Measurements from ENCODE around the gene GDI1.
"Not testable (repeated sequence)": the region's sequence is repeated elsewhere in the genome, so short reads cannot be mapped to it uniquely, and the experiment has no call there.

GDI1 gene

GRCh38 chrX:154398668-154399526 lies 38.1 kb upstream of the GDI1 start:
- peaks cover 33% of the 10 kb centered on the region for H3K36me3 Mint-ChIP-seq (ENCODE audit: low read depth)
- peaks cover 17% of the 10 kb centered on the region for H3K9me3 Mint-ChIP-seq
- peak overlapping the region; percentile 98 to 99 (median 99) for H3K4me3 Mint-ChIP-seq
- TF ChIP-seq CTCF (IDR thresholded peaks at IDR 0.05; ENCODE audit: unreplicated experiment in 3 of 3): peak; percentile 67 to 72 (median 72)
- peaks cover 5% of the 10 kb centered on the region for H3K27me3 Mint-ChIP-seq (ENCODE audit: low read depth)
- H3K27ac Mint-ChIP-seq: peak overlapping the region; percentile 99 to 100 (median 100)
- H3K4me1 Mint-ChIP-seq: peaks cover 11% of the 10 kb centered on the region

GRCh38 chrX:154399527-154400368 lies 37.2 kb upstream of the GDI1 start:
- TF ChIP-seq CTCF (IDR thresholded peaks at IDR 0.05; ENCODE audit: unreplicated experiment in 3 of 3): no peak
- peaks cover 5% of the 10 kb centered on the region for H3K27me3 Mint-ChIP-seq (ENCODE audit: low read depth)

GRCh38 chrX:154400369-154400817 lies 36.6 kb upstream of the GDI1 start:
- peaks cover 17% of the 10 kb centered on the region for H3K9me3 Mint-ChIP-seq
- H3K4me3 Mint-ChIP-seq: peak overlapping the region; percentile 98 to 99 (median 99)
- not testable (repeated sequence) for H3K27me3 Mint-ChIP-seq (ENCODE audit: low read depth)
- H3K36me3 Mint-ChIP-seq (ENCODE audit: low read depth): peaks cover 33% of the 10 kb centered on the region
- peaks cover 11% of the 10 kb centered on the region for H3K4me1 Mint-ChIP-seq
- peak overlapping the region in 2 of 3 experiments; percentile 48 to 55 for H3K27ac Mint-ChIP-seq

More at GRCh38 chrX:154399527-154400368, 37.2 kb upstream of the GDI1 start:
- peaks cover 33% of the 10 kb centered on the region for H3K36me3 Mint-ChIP-seq (ENCODE audit: low read depth)
- peak overlapping the region; percentile 98 to 99 (median 99) for H3K4me3 Mint-ChIP-seq
- H3K4me1 Mint-ChIP-seq: peaks cover 11% of the 10 kb centered on the region
- peaks cover 17% of the 10 kb centered on the region for H3K9me3 Mint-ChIP-seq
- H3K27ac Mint-ChIP-seq: peak overlapping the region; percentile 99 to 100 (median 100)

GRCh38 chrX:154401045-154401799 lies 35.7 kb upstream of the GDI1 start:
- Mint-ChIP-seq H3K9me3 (peaks cover 17% of the 10 kb centered on the region), H3K36me3 (ENCODE audit: low read depth) (peaks cover 33% of the 10 kb centered on the region), H3K27me3 (ENCODE audit: low read depth) (peaks cover 5% of the 10 kb centered on the region), H3K4me3 (peak overlapping the region; percentile 66 to 74 (median 72)), H3K27ac (peak overlapping the region in 2 of 3 experiments; percentile 48 to 55), H3K4me1 (peaks cover 11% of the 10 kb centered on the region)
- TF ChIP-seq CTCF (IDR thresholded peaks at IDR 0.05; ENCODE audit: unreplicated experiment in 3 of 3): no peak

GRCh38 chrX:154401918-154402621 lies 34.9 kb upstream of the GDI1 start:
- no peak for TF ChIP-seq CTCF (IDR thresholded peaks at IDR 0.05; ENCODE audit: unreplicated experiment in 3 of 3)
- peaks cover 33% of the 10 kb centered on the region for H3K36me3 Mint-ChIP-seq (ENCODE audit: low read depth)
- peaks cover 5% of the 10 kb centered on the region for H3K27me3 Mint-ChIP-seq (ENCODE audit: low read depth)
- H3K4me1 Mint-ChIP-seq: peaks cover 11% of the 10 kb centered on the region
- peak overlapping the region in 2 of 3 experiments; percentile 30 to 44 for H3K4me3 Mint-ChIP-seq
- H3K27ac Mint-ChIP-seq: peak overlapping the region in 1 of 3 experiments; percentile 77
- peaks cover 19% of the 10 kb centered on the region for H3K9me3 Mint-ChIP-seq
